ENCODE results near the gene GTF2F2. TPM values are rescaled to one million over a fixed set of nuclear protein-coding genes. Genes with fewer than 3 reads are reported as not detected.
"Not testable (repeated sequence)": the region's sequence is repeated elsewhere in the genome, so short reads cannot be mapped to it uniquely, and the experiment has no call there.

Gene GTF2F2
- total RNA-seq, 1 donor from 2014 or later: 20.4 TPM

- DNase-seq (ENCODE audit: low spot score in 2 of 2) (no peak), FAIRE-seq (no peak)
Observed at GRCh38 chr13:45296259-45296658, 175.9 kb downstream of the GTF2F2 start.

GRCh38 chr13:45297456-45298205 lies 177.3 kb downstream of the GTF2F2 start:
- DNase-seq (ENCODE audit: low spot score in 2 of 2): no peak
- FAIRE-seq: no peak

- DNase-seq (ENCODE audit: low spot score in 2 of 2): no peak
- no peak for FAIRE-seq
Observed at GRCh38 chr13:45298206-45298505, 177.8 kb downstream of the GTF2F2 start.

GRCh38 chr13:45298550-45298949 lies 178.2 kb downstream of the GTF2F2 start:
- DNase-seq (ENCODE audit: low spot score in 2 of 2); FAIRE-seq: not testable (repeated sequence)

GRCh38 chr13:45299194-45299593 lies 178.9 kb downstream of the GTF2F2 start:
- FAIRE-seq: no peak

GRCh38 chr13:45300190-45300985 lies 180.1 kb downstream of the GTF2F2 start:
- no peak for FAIRE-seq
- DNase-seq (ENCODE audit: low spot score in 2 of 2): no peak

More at GRCh38 chr13:45299194-45299593, 178.9 kb downstream of the GTF2F2 start:
- no peak for DNase-seq (ENCODE audit: low spot score in 2 of 2)

- no peak for DNase-seq (ENCODE audit: low spot score in 2 of 2)
- FAIRE-seq: no peak
Observed at GRCh38 chr13:45301263-45301662, 181.0 kb downstream of the GTF2F2 start.

- DNase-seq (ENCODE audit: low spot score in 2 of 2) (no peak), FAIRE-seq (no peak)
Observed at GRCh38 chr13:45302507-45302906, 182.2 kb downstream of the GTF2F2 start.

GRCh38 chr13:45303026-45303425 lies 182.7 kb downstream of the GTF2F2 start:
- FAIRE-seq (no peak), DNase-seq (ENCODE audit: low spot score in 2 of 2) (no peak)

GRCh38 chr13:45303866-45304265 lies 183.6 kb downstream of the GTF2F2 start:
- DNase-seq (ENCODE audit: low spot score in 2 of 2): no peak
- no peak for FAIRE-seq

- DNase-seq (ENCODE audit: low spot score in 2 of 2): no peak
- no peak for FAIRE-seq
Observed at GRCh38 chr13:45305079-45305478, 184.8 kb downstream of the GTF2F2 start.

GRCh38 chr13:45306966-45307365 lies 186.7 kb downstream of the GTF2F2 start:
- DNase-seq (ENCODE audit: low spot score in 2 of 2) (no peak), FAIRE-seq (no peak)

GRCh38 chr13:45310341-45311131 lies 190.2 kb downstream of the GTF2F2 start:
- FAIRE-seq: no peak
- DNase-seq (ENCODE audit: low spot score in 2 of 2): no peak

- no peak for FAIRE-seq
- no peak for DNase-seq (ENCODE audit: low spot score in 2 of 2)
Observed at GRCh38 chr13:45314822-45315221, 194.5 kb downstream of the GTF2F2 start.

- FAIRE-seq (no peak), DNase-seq (ENCODE audit: low spot score in 2 of 2) (no peak)
Observed at GRCh38 chr13:45315520-45316167, 195.3 kb downstream of the GTF2F2 start.

GRCh38 chr13:45316338-45316737 lies 196.0 kb downstream of the GTF2F2 start:
- no peak for DNase-seq (ENCODE audit: low spot score in 2 of 2)
- no peak for FAIRE-seq

- DNase-seq (ENCODE audit: low spot score in 2 of 2): no peak
- FAIRE-seq: no peak
Observed at GRCh38 chr13:45316996-45317395, 196.7 kb downstream of the GTF2F2 start.

GRCh38 chr13:45320876-45321629 lies 200.7 kb downstream of the GTF2F2 start:
- DNase-seq (ENCODE audit: low spot score in 2 of 2) (no peak), FAIRE-seq (no peak)

GRCh38 chr13:45325806-45326205 lies 205.5 kb downstream of the GTF2F2 start:
- peak in 1 of 2 donors; percentile 48 for DNase-seq (ENCODE audit: low spot score in 2 of 2)
- no peak for FAIRE-seq
